HEK293T (cell line): ENCODE measurements around the gene ESYT2.

ENCODE experiments used
- ARNT ChIP-seq: fragments of 450-650 bp; IDR thresholded peaks from 2 replicates; pipeline ENCODE4 v1.6.1; 2017; ENCODE audit warnings: mild to moderate bottlenecking
- BHLHE40 ChIP-seq: fragments of 450-650 bp; IDR thresholded peaks from 2 replicates; pipeline ENCODE4 v1.6.1; 2016; ENCODE audit warnings: mild to moderate bottlenecking, moderate library complexity, borderline replicate concordance
- CTBP1 ChIP-seq: fragments of 450-650 bp; IDR thresholded peaks from 2 replicates; pipeline ENCODE4 v1.6.1; 2016; ENCODE audit warnings: borderline replicate concordance
- ELF4 ChIP-seq: fragments of 450-650 bp; IDR thresholded peaks from 2 replicates; pipeline ENCODE4 v1.6.1; 2017; ENCODE audit warnings: antibody characterized with exemption
- FOXA1 ChIP-seq: fragments of 450-650 bp; IDR thresholded peaks from 2 replicates; pipeline ENCODE4 v1.6.1; 2016; ENCODE audit warnings: mild to moderate bottlenecking
- FOXK2 ChIP-seq: fragments of 450-650 bp; IDR thresholded peaks from 2 replicates; pipeline ENCODE4 v1.6.1; 2016; ENCODE audit warnings: mild to moderate bottlenecking
- FOXM1 ChIP-seq: fragments of 450-650 bp; IDR thresholded peaks from 2 replicates; pipeline ENCODE4 v1.6.1; 2017; ENCODE audit warnings: mild to moderate bottlenecking, borderline replicate concordance
- HDGF ChIP-seq: fragments of 450-650 bp; IDR thresholded peaks from 2 replicates; pipeline ENCODE4 v1.6.1; 2017; ENCODE audit warnings: antibody characterized with exemption, borderline replicate concordance
- L3MBTL2 ChIP-seq: fragments of 450-650 bp; conservative IDR thresholded peaks from 2 replicates; pipeline ENCODE4 v1.6.1; 2016; ENCODE audit warnings: mild to moderate bottlenecking
- NFRKB ChIP-seq: fragments of 450-650 bp; IDR thresholded peaks from 2 replicates; pipeline ENCODE4 v1.6.1; 2016; ENCODE audit warnings: mild to moderate bottlenecking, moderate library complexity
- SP1 ChIP-seq: fragments of 450-650 bp; IDR thresholded peaks from 2 replicates; pipeline ENCODE4 v1.6.1; 2017
- SUZ12 ChIP-seq: fragments of 450-650 bp; IDR thresholded peaks from 2 replicates; pipeline ENCODE4 v1.6.1; 2016; ENCODE audit warnings: mild to moderate bottlenecking
- TARDBP ChIP-seq: fragments of 450-650 bp; IDR thresholded peaks from 2 replicates; pipeline ENCODE4 v1.6.1; 2016
- ZNF384 ChIP-seq: fragments of 450-650 bp; IDR thresholded peaks from 2 replicates; pipeline ENCODE4 v1.6.1; 2016

DNA sequence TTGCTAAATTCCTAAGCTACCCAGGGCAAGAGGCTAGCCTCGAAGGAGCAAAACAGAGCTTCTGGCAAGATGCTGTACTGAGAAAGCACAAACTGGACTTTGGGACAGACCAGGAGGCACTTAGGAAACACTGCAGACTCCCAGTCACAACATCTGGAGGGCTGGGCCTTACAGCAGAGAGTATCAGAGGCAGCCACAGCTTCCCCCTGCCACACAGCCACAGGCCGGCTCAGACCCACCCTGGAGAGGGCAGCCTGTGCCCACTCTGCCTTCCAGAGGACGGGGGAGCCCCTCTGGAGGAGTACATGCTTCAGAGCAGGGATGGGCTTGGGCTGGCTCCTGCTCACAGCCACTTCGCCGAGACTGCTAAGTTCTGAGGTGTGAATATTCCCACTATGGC lies 17.4 kb downstream of the ESYT2 start:
- TF ChIP-seq SP1 (no peak), FOXA1 (no peak), TARDBP (no peak), FOXK2 (no peak), ARNT (no peak), BHLHE40 (no peak), NFRKB (no peak), CTBP1 (no peak), ELF4 (no peak), FOXM1 (no peak), ZNF384 (no peak), HDGF (no peak), SUZ12 (no peak), L3MBTL2 (no peak)
